H1 (cell line): Measurements from ENCODE around the gene TEX48. TPM values are rescaled to one million over a fixed set of nuclear protein-coding genes. Genes with fewer than 3 reads are reported as not detected.

Source experiments
- CTCF ChIA-PET: fragments of 300-600 bp; sonication (Branson Sonifier 250); formaldehyde crosslinking; loops from one replicate; lab custom pipeline; 2021; ENCODE audit not compliant: partially characterized antibody; lab: Charles Lee
- POLR2A ChIA-PET: fragments of 300-600 bp; sonication (Branson Sonifier 250); formaldehyde crosslinking; loops from one replicate; lab custom pipeline; 2021; ENCODE audit warnings: inconsistent platforms; ENCODE audit not compliant: partially characterized antibody; lab: Charles Lee
- DNase-seq, 2 experiments: peaks; one replicate each; pipeline versions ENCODE4 v3.0.0 to v3.0.0-alpha.2; 2010 to 2022; ENCODE audit warnings: low spot score in 2 of 2, low read depth in 1 of 2, mixed read lengths in 1 of 2
- FAIRE-seq: peaks from 2 replicates; lab custom pipeline; 2011; peaks lifted over from hg19 to GRCh38; lab: Jason Lieb, UNC
- H2AFZ ChIP-seq: 2 replicates; pipeline ENCODE4 v1.8.1; 2012; ENCODE audit warnings: low read length, inconsistent platforms
- H2AK5ac ChIP-seq: 2 replicates; pipeline ENCODE4 v1.6.1; 2013; ENCODE audit warnings: low read depth, low read length
- H2BK120ac ChIP-seq: replicated peaks from 2 replicates; pipeline ENCODE3; 2013; ENCODE audit warnings: low read depth, low read length, inconsistent platforms
- H2BK12ac ChIP-seq: 2 replicates; pipeline ENCODE4 v1.6.1; 2013; ENCODE audit warnings: low read depth, low read length
- H2BK15ac ChIP-seq: 2 replicates; pipeline ENCODE4 v1.6.1; 2013; ENCODE audit warnings: low read length
- H2BK20ac ChIP-seq: 2 replicates; pipeline ENCODE4 v1.6.1; 2013; ENCODE audit warnings: low read length
- H2BK5ac ChIP-seq: 2 replicates; pipeline ENCODE4 v1.6.1; 2013; ENCODE audit warnings: low read depth, low read length
- H3K14ac ChIP-seq: 2 replicates; pipeline ENCODE4 v1.6.1; 2013; ENCODE audit warnings: inconsistent platforms; ENCODE audit not compliant: insufficient read length
- H3K18ac ChIP-seq: 2 replicates; pipeline ENCODE4 v1.6.1; 2013; ENCODE audit warnings: low read length; ENCODE audit errors: extremely low read depth
- H3K23ac ChIP-seq: 2 replicates; pipeline ENCODE4 v1.6.1; 2013; ENCODE audit warnings: inconsistent platforms; ENCODE audit not compliant: insufficient read length
- H3K23me2 ChIP-seq: 2 replicates; pipeline ENCODE4 v1.6.1; 2013; ENCODE audit warnings: low read depth, low read length
- H3K27ac ChIP-seq: 2 replicates; pipeline ENCODE4 v1.6.1; 2011; ENCODE audit warnings: low read depth, low read length, inconsistent platforms
- H3K27me3 ChIP-seq, 4 experiments: replicated peaks in 1 of 4; 1 replicate in 1 of 4; 2 replicates in 3 of 4; pipeline versions ENCODE4 v1.6.1 to v1.8.1; 2011 to 2013; ENCODE audit warnings: low read length in 3 of 4, mild to moderate bottlenecking in 3 of 4, inconsistent platforms in 2 of 4, mixed read lengths in 2 of 4, moderate library complexity in 1 of 4; ENCODE audit not compliant: control insufficient read depth in 3 of 4, insufficient read depth in 3 of 4; ENCODE audit errors: extremely low read depth in 1 of 4
- H3K36me3 ChIP-seq, 4 experiments: 2 replicates each; pipeline versions ENCODE4 v1.6.1 to v1.8.1; 2011 to 2013; ENCODE audit warnings: mild to moderate bottlenecking in 4 of 4, low read length in 3 of 4, moderate library complexity in 2 of 4, control low read depth in 1 of 4, inconsistent platforms in 1 of 4; ENCODE audit not compliant: insufficient read depth in 4 of 4, control insufficient read depth in 2 of 4
- H3K4ac ChIP-seq: replicated peaks from 2 replicates; pipeline ENCODE3; 2013; ENCODE audit warnings: low read length, low read depth, mixed read lengths, inconsistent platforms; ENCODE audit not compliant: insufficient read length
- H3K4me1 ChIP-seq, 4 experiments: replicated peaks in 1 of 4; 1 replicate in 1 of 4; 2 replicates in 3 of 4; pipeline versions ENCODE4 v1.6.1 to v1.8.1; 2011 to 2013; ENCODE audit warnings: low read length in 3 of 4, inconsistent platforms in 2 of 4, mixed read lengths in 1 of 4; ENCODE audit not compliant: insufficient read depth in 4 of 4, control insufficient read depth in 3 of 4
- H3K4me2 ChIP-seq, 2 experiments: 2 replicates each; pipeline versions ENCODE4 v1.6.1 to v1.8.1; 2011 to 2013; ENCODE audit warnings: low read depth in 2 of 2, low read length in 2 of 2, control low read depth in 1 of 2, inconsistent platforms in 1 of 2, mild to moderate bottlenecking in 1 of 2; ENCODE audit not compliant: insufficient read depth in 1 of 2
- H3K4me3 ChIP-seq, 4 experiments: fragments of 200-600, 300-600 bp in 1 of 4; sonication (generic), shearing (Covaris generic), sonication (Bioruptor Twin) in 1 of 4; 2 replicates each; pipeline versions ENCODE4 v1.5.1 to v1.8.1; 2011 to 2016; ENCODE audit warnings: low read length in 4 of 4, low read depth in 3 of 4, control low read depth in 2 of 4, inconsistent platforms in 2 of 4, mild to moderate bottlenecking in 2 of 4, mixed read lengths in 1 of 4, moderate library complexity in 1 of 4; ENCODE audit not compliant: insufficient read depth in 2 of 4; ENCODE audit errors: extremely low read depth in 1 of 4
- H3K56ac ChIP-seq: replicated peaks from 2 replicates; pipeline ENCODE3; 2013; ENCODE audit warnings: low read depth, mild to moderate bottlenecking, mixed read lengths, low read length, inconsistent platforms; ENCODE audit not compliant: insufficient read length
- H3K79me1 ChIP-seq: 2 replicates; pipeline ENCODE4 v1.6.1; 2013; ENCODE audit warnings: low read depth, low read length, control low read depth
- H3K79me2 ChIP-seq, 2 experiments: 2 replicates each; pipeline versions ENCODE4 v1.6.1 to v1.8.1; 2012 to 2013; ENCODE audit warnings: low read length in 2 of 2, mild to moderate bottlenecking in 2 of 2, inconsistent platforms in 1 of 2; ENCODE audit not compliant: insufficient read depth in 2 of 2, control insufficient read depth in 1 of 2
- H3K9ac ChIP-seq, 4 experiments: replicated peaks in 1 of 4; 1 replicate in 1 of 4; 2 replicates in 3 of 4; pipeline versions ENCODE4 v1.6.1 to v1.8.1; 2011 to 2013; ENCODE audit warnings: low read depth in 3 of 4, low read length in 3 of 4, control low read depth in 2 of 4, mild to moderate bottlenecking in 2 of 4, moderate library complexity in 2 of 4, inconsistent platforms in 1 of 4; ENCODE audit errors: extremely low read depth in 1 of 4
- H3K9me3 ChIP-seq, 2 experiments: 2 replicates each; pipeline versions ENCODE4 v1.6.1 to v1.8.1; 2012 to 2013; ENCODE audit warnings: mild to moderate bottlenecking in 2 of 2, moderate library complexity in 2 of 2, control low read depth in 1 of 2, inconsistent platforms in 1 of 2, low read depth in 1 of 2, low read length in 1 of 2, mixed read lengths in 1 of 2; ENCODE audit not compliant: insufficient read depth in 2 of 2
- H4K20me1 ChIP-seq, 2 experiments: replicated peaks in 1 of 2; 2 replicates each; pipeline versions ENCODE3 to v1.8.1; 2011 to 2013; ENCODE audit warnings: inconsistent platforms in 2 of 2, low read length in 2 of 2, mild to moderate bottlenecking in 1 of 2; ENCODE audit not compliant: insufficient read depth in 2 of 2, control insufficient read depth in 1 of 2
- H4K5ac ChIP-seq: 2 replicates; pipeline ENCODE4 v1.6.1; 2013; ENCODE audit warnings: low read length, low read depth, mixed read lengths, inconsistent platforms; ENCODE audit not compliant: insufficient read length
- H4K8ac ChIP-seq: 2 replicates; pipeline ENCODE4 v1.8.0; 2013; ENCODE audit warnings: mild to moderate bottlenecking, moderate library complexity, low read length, inconsistent platforms; ENCODE audit not compliant: insufficient read depth; ENCODE audit errors: extremely low read depth
- H4K91ac ChIP-seq: replicated peaks from 2 replicates; pipeline ENCODE3; 2013; ENCODE audit warnings: low read length, mixed read lengths, inconsistent platforms; ENCODE audit not compliant: insufficient read length
- BCL11A ChIP-seq, 2 experiments: IDR thresholded peaks; one replicate each; pipeline ENCODE4 v1.6.1; 2011; ENCODE audit warnings: low read depth in 2 of 2, low read length in 2 of 2, mild to moderate bottlenecking in 2 of 2
- CEBPB ChIP-seq: IDR thresholded peaks from 2 replicates; pipeline ENCODE4 v1.6.1; 2012; ENCODE audit warnings: low read depth, low read length
- CHD2 ChIP-seq: IDR thresholded peaks from 2 replicates; pipeline ENCODE4 v1.6.1; 2012; ENCODE audit warnings: low read length, improper control_type of control experiment
- NANOG ChIP-seq: IDR thresholded peaks from 2 replicates; pipeline ENCODE4 v1.6.1; 2011; ENCODE audit warnings: low read length, low read depth, mild to moderate bottlenecking, inconsistent platforms; ENCODE audit not compliant: insufficient read depth, poor library complexity, severe bottlenecking
- RAD21 ChIP-seq, 2 experiments: IDR thresholded peaks in 1 of 2; conservative IDR thresholded peaks in 1 of 2; 2 replicates each; pipeline ENCODE4 v1.6.1; 2011; ENCODE audit warnings: low read depth in 2 of 2, low read length in 2 of 2, improper control_type of control experiment in 1 of 2, inconsistent platforms in 1 of 2, mild to moderate bottlenecking in 1 of 2, moderate library complexity in 1 of 2
- SRF ChIP-seq: IDR thresholded peaks from 2 replicates; pipeline ENCODE4 v1.6.1; 2011; ENCODE audit warnings: mild to moderate bottlenecking, low read depth, low read length, moderate library complexity
- WGBS, 2 experiments: shearing (Covaris generic) in 1 of 2; methylation state at CpG; one replicate each; pipeline versions ENCODE4 v1.1.6 to v1.1.7; 2013 to 2015; ENCODE audit warnings: low lambda C conversion rate in 2 of 2, mixed read lengths in 2 of 2, inconsistent platforms in 1 of 2, low coverage in 1 of 2, missing lambda C conversion rate in 1 of 2; ENCODE audit not compliant: insufficient replicate concordance in 2 of 2, insufficient coverage in 1 of 2, insufficient read length in 1 of 2; ENCODE audit errors: extremely low coverage in 1 of 2, missing lambda C conversion rate in 1 of 2; 5-methylcytosine and 5-hydroxymethylcytosine counted together
- polyA plus RNA-seq, 7 experiments: library from polyadenylated mRNA; depleted of rRNA in 3 of 7; stranded (reverse) in 5 of 7; unstranded in 2 of 7; fragments of >200 nt in 5 of 7; fragments of 200-250 nt in 2 of 7; gene quantifications; 1 replicate in 5 of 7; 2 replicates in 1 of 7; 4 replicates in 1 of 7; pipeline versions ENCODE4 v1.2.1 to v1.2.3, GENCODE V29; 2011 to 2013; ENCODE audit warnings: missing spikeins in 2 of 7, mixed read lengths in 2 of 7
- total RNA-seq: library from RNA; stranded (reverse); fragmentation: NEBNext Ultra II Directional; extraction: Animal tissue kit (Norgen Biotek cat#: 25700); gene quantifications from 2 replicates; pipeline ENCODE4 v1.2.1, GENCODE V29; 2021
- TF ChIP-seq, protein P1 (sequence below): IDR thresholded peaks from 2 replicates; pipeline ENCODE4 v1.6.1; 2011; ENCODE audit warnings: low read length, improper control_type of control experiment
- TF ChIP-seq, protein P2 (sequence below), 3 experiments: IDR thresholded peaks; 1 replicate in 2 of 3; 2 replicates in 1 of 3; pipeline versions ENCODE4 v1.5.1 to v1.6.1; 2011; ENCODE audit warnings: low read length in 3 of 3, mild to moderate bottlenecking in 3 of 3, inconsistent platforms in 2 of 3, low read depth in 1 of 3, moderate library complexity in 1 of 3; ENCODE audit not compliant: insufficient read depth in 1 of 3; ENCODE audit errors: control extremely low read depth in 1 of 3

The TEX48 gene
- total and polyA plus RNA-seq, 2 of the 8 experiments (the other 6 are each of a cell fraction or from before 2014, with no cell fraction given), result not detected

DNA sequence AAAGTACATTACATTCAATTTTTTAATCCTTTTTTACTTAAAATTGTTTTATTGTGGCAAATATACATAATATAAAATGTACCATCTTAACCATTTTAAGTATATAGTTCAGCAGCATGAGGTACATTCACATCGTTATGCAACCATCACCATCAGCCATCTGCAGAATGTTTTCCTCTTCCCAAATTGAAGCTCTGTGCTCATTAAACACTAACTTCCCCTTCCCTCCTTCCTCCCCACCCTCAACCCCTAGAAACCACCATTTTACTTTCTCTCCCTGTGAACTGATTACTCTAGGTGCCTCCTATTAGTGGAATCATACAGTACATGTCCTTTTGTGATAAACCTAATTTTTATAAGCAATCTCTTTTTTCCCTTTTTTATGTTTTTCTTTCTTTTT is 40.0 kb downstream of the TEX48 start:
- H4K91ac ChIP-seq, result no peak overlapping the region
- no peak overlapping the region for H2BK20ac ChIP-seq
- ChIA-PET POLR2A (no interaction called here), CTCF (interaction anchor here (0.6 to 6.0 kb wide), 4 partner anchors 12 to 158 kb away, joined by 3 to 35 read pairs (median 3); no protein-coding TSS in a partner anchor)
- 96% methylated on average over 1 of the region's 1 CpG; no CpG with 5 or more reads in 1 of the 2 experiments for WGBS, 2 experiments
- H3K36me3 ChIP-seq, result peaks cover 0 to 6% (median 0%) of the 10 kb centered on the region in 4 experiments; a peak in 3 of 8 replicates
- H3K4ac ChIP-seq, result no peak overlapping the region
- H3K4me3 ChIP-seq, result no peak overlapping the region
- no peak overlapping the region for H2AK5ac ChIP-seq
- no peak overlapping the region for H3K18ac ChIP-seq
- no peak overlapping the region for H2AFZ ChIP-seq
- H3K23ac ChIP-seq, result no peak overlapping the region
- H2BK12ac ChIP-seq, result no peak overlapping the region
- no peaks in the 10 kb centered on the region for H3K9me3 ChIP-seq
- no peak overlapping the region for H3K9ac ChIP-seq
- no peaks in the 10 kb centered on the region for H3K79me2 ChIP-seq
- no peaks in the 10 kb centered on the region for H4K20me1 ChIP-seq
- no peak overlapping the region for H2BK120ac ChIP-seq
- no peak overlapping the region for H3K27ac ChIP-seq
- no peaks in the 10 kb centered on the region for H3K23me2 ChIP-seq
- DNase-seq (no peak), FAIRE-seq (no peak)
- H3K56ac ChIP-seq, result no peak overlapping the region
- no peak overlapping the region for H4K5ac ChIP-seq
- no peak for TF ChIP-seq NANOG
- TF ChIP-seq, protein P1, sequence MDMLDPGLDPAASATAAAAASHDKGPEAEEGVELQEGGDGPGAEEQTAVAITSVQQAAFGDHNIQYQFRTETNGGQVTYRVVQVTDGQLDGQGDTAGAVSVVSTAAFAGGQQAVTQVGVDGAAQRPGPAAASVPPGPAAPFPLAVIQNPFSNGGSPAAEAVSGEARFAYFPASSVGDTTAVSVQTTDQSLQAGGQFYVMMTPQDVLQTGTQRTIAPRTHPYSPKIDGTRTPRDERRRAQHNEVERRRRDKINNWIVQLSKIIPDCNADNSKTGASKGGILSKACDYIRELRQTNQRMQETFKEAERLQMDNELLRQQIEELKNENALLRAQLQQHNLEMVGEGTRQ, result no peak
- no peak for TF ChIP-seq CEBPB
- TF ChIP-seq CHD2, result no peak
- TF ChIP-seq BCL11A (IDR thresholded peaks at IDR 0.05; ENCODE audit: low read depth in 2 of 2, low read length in 2 of 2), result no peak
- no peak for TF ChIP-seq SRF
- TF ChIP-seq, protein P2, sequence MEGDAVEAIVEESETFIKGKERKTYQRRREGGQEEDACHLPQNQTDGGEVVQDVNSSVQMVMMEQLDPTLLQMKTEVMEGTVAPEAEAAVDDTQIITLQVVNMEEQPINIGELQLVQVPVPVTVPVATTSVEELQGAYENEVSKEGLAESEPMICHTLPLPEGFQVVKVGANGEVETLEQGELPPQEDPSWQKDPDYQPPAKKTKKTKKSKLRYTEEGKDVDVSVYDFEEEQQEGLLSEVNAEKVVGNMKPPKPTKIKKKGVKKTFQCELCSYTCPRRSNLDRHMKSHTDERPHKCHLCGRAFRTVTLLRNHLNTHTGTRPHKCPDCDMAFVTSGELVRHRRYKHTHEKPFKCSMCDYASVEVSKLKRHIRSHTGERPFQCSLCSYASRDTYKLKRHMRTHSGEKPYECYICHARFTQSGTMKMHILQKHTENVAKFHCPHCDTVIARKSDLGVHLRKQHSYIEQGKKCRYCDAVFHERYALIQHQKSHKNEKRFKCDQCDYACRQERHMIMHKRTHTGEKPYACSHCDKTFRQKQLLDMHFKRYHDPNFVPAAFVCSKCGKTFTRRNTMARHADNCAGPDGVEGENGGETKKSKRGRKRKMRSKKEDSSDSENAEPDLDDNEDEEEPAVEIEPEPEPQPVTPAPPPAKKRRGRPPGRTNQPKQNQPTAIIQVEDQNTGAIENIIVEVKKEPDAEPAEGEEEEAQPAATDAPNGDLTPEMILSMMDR (IDR thresholded peaks at IDR 0.05; ENCODE audit: control extremely low read depth in 1 of 3, insufficient read depth in 1 of 3, low read depth in 1 of 3, low read length in 3 of 3), result no peak
- TF ChIP-seq RAD21 (IDR thresholded peaks at IDR 0.05 in 1 of 2, conservative IDR thresholded peaks at IDR 0.05 in 1 of 2; ENCODE audit: low read depth in 2 of 2, low read length in 2 of 2), result no peak
- H3K79me1 ChIP-seq, result no peaks in the 10 kb centered on the region
- no peak overlapping the region for H4K8ac ChIP-seq
- no peaks in the 10 kb centered on the region for H3K27me3 ChIP-seq
- H3K4me2 ChIP-seq, result no peak overlapping the region
- no peak overlapping the region for H3K14ac ChIP-seq
- H2BK5ac ChIP-seq, result no peak overlapping the region
- H3K4me1 ChIP-seq, result no peaks in the 10 kb centered on the region
- H2BK15ac ChIP-seq, result no peak overlapping the region
